HG03469 (cell line): Measurements from ENCODE around the gene STRBP.
"Not testable (repeated sequence)": the region's sequence is repeated elsewhere in the genome, so short reads cannot be mapped to it uniquely, and the experiment has no call there.

Source experiments
- ATAC-seq: cut with Tn5 transposase; IDR thresholded peaks from one replicate; pipeline ENCODE4 v1.9.1; 2021; ENCODE audit warnings: mild to moderate bottlenecking, moderate library complexity, moderate number of reproducible peaks; ENCODE audit not compliant: unreplicated experiment

Gene STRBP

GRCh38 chr9:123251324-123251723 lies 17.1 kb downstream of the STRBP start:
- ATAC-seq = no peak

- no peak for ATAC-seq
Measured at GRCh38 chr9:123250504-123250903, 17.9 kb downstream of the STRBP start.

- not testable (repeated sequence) for ATAC-seq
Measured at GRCh38 chr9:123249162-123249561, 19.2 kb downstream of the STRBP start.

- ATAC-seq = no peak
Measured at GRCh38 chr9:123248630-123249029, 19.8 kb downstream of the STRBP start.

GRCh38 chr9:123246534-123246933 lies 21.9 kb downstream of the STRBP start:
- ATAC-seq = no peak

GRCh38 chr9:123239726-123240125 lies 28.7 kb downstream of the STRBP start:
- no peak for ATAC-seq

- no peak for ATAC-seq
Measured at GRCh38 chr9:123238365-123238764, 30.0 kb downstream of the STRBP start.

- ATAC-seq = no peak
Measured at GRCh38 chr9:123237220-123237619, 31.2 kb downstream of the STRBP start.

GRCh38 chr9:123235448-123235847 lies 32.9 kb downstream of the STRBP start:
- no peak for ATAC-seq

GRCh38 chr9:123234853-123235252 lies 33.5 kb downstream of the STRBP start:
- ATAC-seq = no peak

- no peak for ATAC-seq
Measured at GRCh38 chr9:123232332-123232731, 36.1 kb downstream of the STRBP start.

- no peak for ATAC-seq
Measured at GRCh38 chr9:123231421-123231820, 37.0 kb downstream of the STRBP start.

GRCh38 chr9:123228967-123229366 lies 39.4 kb downstream of the STRBP start:
- no peak for ATAC-seq

GRCh38 chr9:123225995-123226394 lies 42.4 kb downstream of the STRBP start:
- ATAC-seq = no peak

GRCh38 chr9:123225374-123225813 lies 43.0 kb downstream of the STRBP start:
- ATAC-seq = peak; percentile 85

- ATAC-seq = no peak
Measured at GRCh38 chr9:123220127-123220526, 48.3 kb downstream of the STRBP start.

GRCh38 chr9:123218831-123219230 lies 49.6 kb downstream of the STRBP start:
- no peak for ATAC-seq

GRCh38 chr9:123217128-123217654 lies 51.2 kb downstream of the STRBP start:
- ATAC-seq = no peak

GRCh38 chr9:123216251-123216797 lies 52.1 kb downstream of the STRBP start:
- ATAC-seq = no peak

- no peak for ATAC-seq
Measured at GRCh38 chr9:123211081-123211480, 57.3 kb downstream of the STRBP start.

- no peak for ATAC-seq
Measured at GRCh38 chr9:123208626-123209174, 59.7 kb downstream of the STRBP start.

GRCh38 chr9:123206065-123206464 lies 62.3 kb downstream of the STRBP start:
- no peak for ATAC-seq

- no peak for ATAC-seq
Measured at GRCh38 chr9:123201083-123201482, 67.3 kb downstream of the STRBP start.
